Omental fat pad (tissue), 4 donors: ENCODE results near the gene LTBP4. TPM values are rescaled to one million over a fixed set of nuclear protein-coding genes. Genes with fewer than 3 reads are reported as not detected.

Experiments
- ATAC-seq: fragments of 150-250 bp; one replicate; pipeline ENCODE4 v1.9.1; 2016; ENCODE audit warnings: mild to moderate bottlenecking, moderate library complexity; ENCODE audit not compliant: low FRiP score
- DNase-seq: peaks from one replicate; pipeline ENCODE4 v3.0.0-alpha.2; 2019; ENCODE audit warnings: low spot score
- CTCF ChIP-seq, 3 donors: fragments of 450-650 bp; IDR thresholded peaks; one replicate each; pipeline ENCODE4 v1.5.1; 2016 to 2017; ENCODE audit warnings: antibody characterized with exemption in 3 of 3, mild to moderate bottlenecking in 3 of 3, moderate library complexity in 2 of 3
- total RNA-seq, 4 donors: library from RNA; depleted of rRNA; stranded (reverse); fragments of >200 nt; gene quantifications; one replicate each; pipeline ENCODE4 v1.1.0, GENCODE V29; 2016

LTBP4 gene
- total RNA-seq, 4 donors from 2014 or later = 73.5 to 197 (median 114) TPM

- ATAC-seq (no peak), DNase-seq (no peak)
These were observed 15.8 kb upstream of the LTBP4 start for GRCh38 chr19:40585241-40585981.

GRCh38 chr19:40585982-40586422 is 15.2 kb upstream of the LTBP4 start:
- ATAC-seq (no peak), DNase-seq (no peak)
- no peak for TF ChIP-seq CTCF (IDR thresholded peaks at IDR 0.05)

More at GRCh38 chr19:40585241-40585981, 15.8 kb upstream of the LTBP4 start:
- no peak for TF ChIP-seq CTCF (IDR thresholded peaks at IDR 0.05)

GRCh38 chr19:40586611-40587010 is 14.6 kb upstream of the LTBP4 start:
- ATAC-seq (no peak), DNase-seq (no peak)
- TF ChIP-seq CTCF (IDR thresholded peaks at IDR 0.05) = no peak

- ATAC-seq (no peak), DNase-seq (no peak)
- TF ChIP-seq CTCF (IDR thresholded peaks at IDR 0.05) = no peak
These were observed 12.9 kb upstream of the LTBP4 start for GRCh38 chr19:40588110-40588854.

GRCh38 chr19:40588926-40589569 is 12.1 kb upstream of the LTBP4 start:
- TF ChIP-seq CTCF (IDR thresholded peaks at IDR 0.05) = no peak
- DNase-seq (no peak), ATAC-seq (no peak)

GRCh38 chr19:40589591-40590429 is 11.4 kb upstream of the LTBP4 start:
- ATAC-seq (no peak), DNase-seq (no peak)

More at GRCh38 chr19:40589591-40590429, 11.4 kb upstream of the LTBP4 start:
- TF ChIP-seq CTCF (IDR thresholded peaks at IDR 0.05) = no peak
